CD4-positive, CD25-positive, alpha-beta regulatory T cell (primary cell): ENCODE results near the gene EPO. TPM values are rescaled to one million over a fixed set of nuclear protein-coding genes. Genes with fewer than 3 reads are reported as not detected.
A peak's percentile ranks its signal among the peaks of the same experiment; 100 is the strongest.
"Not testable (repeated sequence)": the region's sequence is repeated elsewhere in the genome, so short reads cannot be mapped to it uniquely, and the experiment has no call there.

Experiments used
- ATAC-seq, 2 donors: fragments of 150-1000 bp; cut with Tn5 transposase; one replicate each; pipeline ENCODE4 v1.10.0; 2021; ENCODE audit warnings: low read depth in 2 of 2, moderate number of reproducible peaks in 2 of 2, moderate library complexity in 1 of 2
- DNase-seq, 3 donors: peaks; one replicate each; pipeline versions ENCODE4 v3.0.0 to v3.0.0-alpha.2; 2012 to 2022; ENCODE audit warnings: mixed read lengths in 1 of 3
- H3K27ac ChIP-seq: one replicate; pipeline ENCODE4 v1.7.0; 2013; ENCODE audit warnings: mild to moderate bottlenecking, low read length; ENCODE audit not compliant: insufficient read depth, poor library complexity, severe bottlenecking
- H3K27me3 ChIP-seq: one replicate; pipeline ENCODE4 v1.7.0; 2013; ENCODE audit warnings: low read length; ENCODE audit not compliant: control insufficient read depth, insufficient read depth
- H3K36me3 ChIP-seq: one replicate; pipeline ENCODE4 v1.7.0; 2013; ENCODE audit warnings: mild to moderate bottlenecking, low read length, moderate library complexity; ENCODE audit not compliant: control insufficient read depth, insufficient read depth
- H3K4me1 ChIP-seq: 2 replicates; pipeline ENCODE4 v1.7.0; 2013; ENCODE audit warnings: mild to moderate bottlenecking, low read length; ENCODE audit not compliant: insufficient read depth, control insufficient read depth, poor library complexity, severe bottlenecking
- H3K4me3 ChIP-seq: one replicate; pipeline ENCODE4 v1.7.0; 2013; ENCODE audit warnings: low read depth, mild to moderate bottlenecking, low read length, moderate library complexity
- H3K9me3 ChIP-seq, 2 experiments: 1 replicate in 1 of 2; 2 replicates in 1 of 2; pipeline ENCODE4 v1.7.0; 2013; ENCODE audit warnings: low read length in 2 of 2, mild to moderate bottlenecking in 1 of 2, moderate library complexity in 1 of 2; ENCODE audit not compliant: control insufficient read depth in 2 of 2
- H3K27ac Mint-ChIP-seq, 3 donors: one replicate each; pipeline ENCODE4 v1.8.0; 2020 to 2022; ENCODE audit warnings: mild to moderate bottlenecking in 3 of 3, mixed read lengths in 3 of 3, moderate library complexity in 2 of 3
- H3K27me3 Mint-ChIP-seq: one replicate; pipeline ENCODE4 v1.8.0; 2022; ENCODE audit warnings: mild to moderate bottlenecking, mixed read lengths
- H3K36me3 Mint-ChIP-seq: one replicate; pipeline ENCODE4 v1.8.0; 2020; ENCODE audit warnings: mixed read lengths
- H3K4me1 Mint-ChIP-seq, 4 donors: one replicate each; pipeline ENCODE4 v1.8.0; 2020 to 2022; ENCODE audit warnings: mixed read lengths in 4 of 4, mild to moderate bottlenecking in 1 of 4
- H3K4me3 Mint-ChIP-seq, 4 donors: one replicate each; pipeline ENCODE4 v1.8.0; 2020 to 2022; ENCODE audit warnings: mild to moderate bottlenecking in 4 of 4, mixed read lengths in 4 of 4, moderate library complexity in 3 of 4
- H3K9me3 Mint-ChIP-seq, 7 donors: one replicate each; pipeline ENCODE4 v1.8.0; 2020 to 2022; ENCODE audit warnings: mixed read lengths in 7 of 7, mild to moderate bottlenecking in 3 of 7, moderate library complexity in 2 of 7
- polyA plus RNA-seq, 4 donors: library from polyadenylated mRNA; unstranded; fragments of 300-500 nt; fragmentation: Illumina TruSeq; gene quantifications; one replicate each; pipeline ENCODE4 v1.2.3, GENCODE V29; 2021
- total RNA-seq: library from RNA; stranded (reverse); gene quantifications from one replicate; pipeline ENCODE4 v1.2.3, GENCODE V29; 2022

Gene EPO
- total and polyA plus RNA-seq, 5 donors from 2014 or later, result 0.23 TPM; not detected in 4

- Histone ChIP-seq H3K27ac (no peak overlapping the region), H3K36me3 (no peaks in the 10 kb centered on the region), H3K9me3 (no peaks in the 10 kb centered on the region), H3K4me3 (no peak overlapping the region), H3K27me3 (peaks cover 5% of the 10 kb centered on the region), H3K4me1 (peaks cover 6% of the 10 kb centered on the region)
- peaks cover 30% of the 10 kb centered on the region for H3K27me3 Mint-ChIP-seq
- ATAC-seq (no peak), DNase-seq (no peak)
- no peak overlapping the region for H3K27ac Mint-ChIP-seq
- H3K4me1 Mint-ChIP-seq, result peaks cover 0 to 13% (median 5%) of the 10 kb centered on the region in 4 donors
- peak overlapping the region in 1 of 4 donors; percentile 29 for H3K4me3 Mint-ChIP-seq
- no peaks in the 10 kb centered on the region for H3K9me3 Mint-ChIP-seq
- H3K36me3 Mint-ChIP-seq, result no peaks in the 10 kb centered on the region
These were observed 21.2 kb upstream of the EPO start for GRCh38 chr7:100699018-100699417.

- not testable (repeated sequence) for H3K4me1 ChIP-seq, H3K9me3 ChIP-seq, H3K4me1 Mint-ChIP-seq, H3K36me3 ChIP-seq, H3K4me3 ChIP-seq, H3K27me3 ChIP-seq, DNase-seq, H3K9me3 Mint-ChIP-seq, H3K36me3 Mint-ChIP-seq, ATAC-seq, H3K27ac ChIP-seq, H3K27ac Mint-ChIP-seq
- Mint-ChIP-seq H3K27me3 (peaks cover 30% of the 10 kb centered on the region), H3K4me3 (peak overlapping the region in 1 of 4 donors; percentile 82)
These were observed 19.2 kb upstream of the EPO start for GRCh38 chr7:100701089-100701488.

- no peaks in the 10 kb centered on the region for H3K36me3 ChIP-seq
- Mint-ChIP-seq H3K27ac (peak overlapping the region in 2 of 3 donors; percentile 75 to 90), H3K36me3 (no peaks in the 10 kb centered on the region), H3K4me3 (peak overlapping the region; percentile 91 to 96 (median 94)), H3K4me1 (peaks cover 0 to 23% (median 7%) of the 10 kb centered on the region in 4 donors), H3K27me3 (peaks cover 13% of the 10 kb centered on the region), H3K9me3 (no peaks in the 10 kb centered on the region)
- peak overlapping the region; percentile 90 for H3K27ac ChIP-seq
- peak; percentile 62 to 73 (median 69) for DNase-seq
- peaks cover 2% of the 10 kb centered on the region for H3K27me3 ChIP-seq
- peak; percentile 48 to 54 for ATAC-seq
- H3K9me3 ChIP-seq, result no peaks in the 10 kb centered on the region
- H3K4me1 ChIP-seq, result peaks cover 20% of the 10 kb centered on the region
- H3K4me3 ChIP-seq, result peak overlapping the region; percentile 61
These were observed 14.9 kb upstream of the EPO start for GRCh38 chr7:100705320-100705752.

GRCh38 chr7:100705753-100706671 is 14.3 kb upstream of the EPO start, which contains the start of gene POP7:
POP7 (plus strand) TSS chr7:100706121; CDS start chr7:100706831, 710 bp downstream.
- ATAC-seq, result peak; percentile 95
- H3K27ac ChIP-seq, result peak within 1 kb of the TSS; percentile 90
- no peaks in the 10 kb centered on the region for H3K9me3 ChIP-seq
- Mint-ChIP-seq H3K27ac (peak within 1 kb of the TSS; percentile 90 to 96 (median 93)), H3K4me3 (peak within 1 kb of the TSS; percentile 91 to 96 (median 94)), H3K27me3 (peaks cover 12% of the 10 kb centered on the region), H3K36me3 (no peaks in the 10 kb centered on the region), H3K9me3 (no peaks in the 10 kb centered on the region), H3K4me1 (peaks cover 0 to 23% (median 7%) of the 10 kb centered on the region in 4 donors)
- no peaks in the 10 kb centered on the region for H3K27me3 ChIP-seq
- H3K4me3 ChIP-seq, result peak within 1 kb of the TSS; percentile 75
- peak; percentile 97 to 98 (median 98) for DNase-seq
- H3K4me1 ChIP-seq, result peaks cover 20% of the 10 kb centered on the region
- H3K36me3 ChIP-seq, result no peaks in the 10 kb centered on the region

- H3K4me3 Mint-ChIP-seq, result peak overlapping the region; percentile 91 to 96 (median 94)
- Histone ChIP-seq H3K9me3 (no peaks in the 10 kb centered on the region), H3K4me1 (peaks cover 20% of the 10 kb centered on the region), H3K4me3 (peak overlapping the region; percentile 75), H3K27me3 (no peaks in the 10 kb centered on the region), H3K27ac (peak overlapping the region; percentile 90), H3K36me3 (no peaks in the 10 kb centered on the region)
- DNase-seq (no peak), ATAC-seq (no peak)
- peaks cover 0 to 23% (median 7%) of the 10 kb centered on the region in 4 donors for H3K4me1 Mint-ChIP-seq
- H3K27me3 Mint-ChIP-seq, result peaks cover 6% of the 10 kb centered on the region
- H3K9me3 Mint-ChIP-seq, result no peaks in the 10 kb centered on the region
- H3K36me3 Mint-ChIP-seq, result no peaks in the 10 kb centered on the region
- H3K27ac Mint-ChIP-seq, result peak overlapping the region in 2 of 3 donors; percentile 90 to 96
These were observed 13.5 kb upstream of the EPO start for GRCh38 chr7:100706672-100707311.

- ATAC-seq (no peak), DNase-seq (no peak)
- Mint-ChIP-seq H3K4me3 (peak overlapping the region in 3 of 4 donors; percentile 39 to 68 (median 43)), H3K9me3 (no peaks in the 10 kb centered on the region), H3K27ac (peak overlapping the region in 1 of 3 donors; percentile 38), H3K4me1 (peaks cover 0 to 23% (median 6%) of the 10 kb centered on the region in 4 donors), H3K27me3 (peaks cover 5% of the 10 kb centered on the region), H3K36me3 (no peaks in the 10 kb centered on the region)
- no peaks in the 10 kb centered on the region for H3K27me3 ChIP-seq
- H3K9me3 ChIP-seq, result no peaks in the 10 kb centered on the region
- no peaks in the 10 kb centered on the region for H3K36me3 ChIP-seq
- H3K27ac ChIP-seq, result no peak overlapping the region
- peaks cover 20% of the 10 kb centered on the region for H3K4me1 ChIP-seq
- no peak overlapping the region for H3K4me3 ChIP-seq
These were observed 11.9 kb upstream of the EPO start for GRCh38 chr7:100708395-100708794.

GRCh38 chr7:100710452-100710851 is 9.8 kb upstream of the EPO start:
- no peak overlapping the region for H3K4me3 ChIP-seq
- no peaks in the 10 kb centered on the region for H3K9me3 Mint-ChIP-seq
- H3K4me1 Mint-ChIP-seq, result peaks cover 0 to 23% (median 5%) of the 10 kb centered on the region in 4 donors
- peaks cover 5% of the 10 kb centered on the region for H3K27me3 Mint-ChIP-seq
- ATAC-seq, result no peak
- H3K36me3 Mint-ChIP-seq, result no peaks in the 10 kb centered on the region
- no peak for DNase-seq
- H3K27ac Mint-ChIP-seq, result no peak overlapping the region
- no peaks in the 10 kb centered on the region for H3K36me3 ChIP-seq
- no peak overlapping the region for H3K27ac ChIP-seq
- no peaks in the 10 kb centered on the region for H3K27me3 ChIP-seq
- H3K4me3 Mint-ChIP-seq, result peak overlapping the region in 1 of 4 donors; percentile 13
- H3K9me3 ChIP-seq, result no peaks in the 10 kb centered on the region
- peaks cover 16% of the 10 kb centered on the region for H3K4me1 ChIP-seq
